ENCODE results near the gene CDH23.

- no peak for TF ChIP-seq POLR2AphosphoS5 (IDR thresholded peaks at IDR 0.05)
- TF ChIP-seq CTCF (IDR thresholded peaks at IDR 0.05) = no peak
- no peak for TF ChIP-seq POLR2A (IDR thresholded peaks at IDR 0.05)
- no peak for TF ChIP-seq EP300 (IDR thresholded peaks at IDR 0.05)
Observed at GRCh38 chr10:71375952-71376351, 20.8 kb upstream of the CDH23 start.

All from upper lobe of left lung (tissue), 4 donors.